NCI-H82 treated with DMSO at 0.1 percent for 48 hours (cell line): ENCODE data around the gene SSBP1.
"Not testable (repeated sequence)": the region's sequence is repeated elsewhere in the genome, so short reads cannot be mapped to it uniquely, and the experiment has no call there.

Source experiments
- DNase-seq: peaks from one replicate; lab custom pipeline; 2025; ENCODE audit not compliant: unreplicated experiment; lab: John Stamatoyannopoulos, UW

The SSBP1 gene, protein sequence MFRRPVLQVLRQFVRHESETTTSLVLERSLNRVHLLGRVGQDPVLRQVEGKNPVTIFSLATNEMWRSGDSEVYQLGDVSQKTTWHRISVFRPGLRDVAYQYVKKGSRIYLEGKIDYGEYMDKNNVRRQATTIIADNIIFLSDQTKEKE

DNA sequence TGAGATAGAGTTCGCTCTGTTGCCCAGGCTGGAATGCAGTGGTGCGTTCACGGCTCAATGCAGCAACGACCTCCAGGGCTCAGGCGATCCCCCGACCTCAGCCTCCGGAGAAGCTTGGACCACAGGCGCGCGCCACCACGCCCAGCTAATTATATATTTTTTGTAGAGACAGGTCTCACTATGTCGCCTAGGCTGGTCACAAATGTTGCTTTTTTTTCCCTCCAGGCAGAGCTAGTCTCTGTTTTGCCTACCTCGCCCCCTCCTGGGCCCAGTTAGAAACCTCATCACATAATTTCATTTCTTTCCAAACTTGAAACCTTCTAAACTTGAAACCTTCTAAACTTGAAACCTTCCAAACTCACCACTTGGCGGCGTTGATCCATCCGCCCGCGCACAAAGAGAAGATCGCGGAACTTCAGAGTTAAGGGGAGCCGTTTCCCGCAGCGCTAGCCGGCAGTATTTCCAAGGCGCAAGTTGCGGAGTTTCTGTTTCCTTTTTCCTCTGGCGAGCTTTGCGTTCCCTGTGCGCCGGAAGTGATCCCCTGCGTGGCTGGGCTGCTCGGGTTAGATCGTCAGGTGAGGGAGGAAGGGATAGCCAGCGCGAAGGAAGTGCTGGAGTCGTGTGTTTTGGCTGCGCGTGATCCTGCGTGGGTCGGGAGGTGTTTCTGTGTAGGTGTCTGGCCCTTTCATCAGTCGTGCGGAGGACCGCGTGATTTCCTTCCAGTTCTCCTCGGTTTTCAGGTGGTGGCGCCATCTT, at the start of gene SSBP1:
Gene SSBP1, plus strand, starts transcription at position 523 of the 756 bp plus-strand sequence. CDS start 809 bp downstream, outside the sequence.
- DNase-seq, result peak; percentile 94

DNA sequence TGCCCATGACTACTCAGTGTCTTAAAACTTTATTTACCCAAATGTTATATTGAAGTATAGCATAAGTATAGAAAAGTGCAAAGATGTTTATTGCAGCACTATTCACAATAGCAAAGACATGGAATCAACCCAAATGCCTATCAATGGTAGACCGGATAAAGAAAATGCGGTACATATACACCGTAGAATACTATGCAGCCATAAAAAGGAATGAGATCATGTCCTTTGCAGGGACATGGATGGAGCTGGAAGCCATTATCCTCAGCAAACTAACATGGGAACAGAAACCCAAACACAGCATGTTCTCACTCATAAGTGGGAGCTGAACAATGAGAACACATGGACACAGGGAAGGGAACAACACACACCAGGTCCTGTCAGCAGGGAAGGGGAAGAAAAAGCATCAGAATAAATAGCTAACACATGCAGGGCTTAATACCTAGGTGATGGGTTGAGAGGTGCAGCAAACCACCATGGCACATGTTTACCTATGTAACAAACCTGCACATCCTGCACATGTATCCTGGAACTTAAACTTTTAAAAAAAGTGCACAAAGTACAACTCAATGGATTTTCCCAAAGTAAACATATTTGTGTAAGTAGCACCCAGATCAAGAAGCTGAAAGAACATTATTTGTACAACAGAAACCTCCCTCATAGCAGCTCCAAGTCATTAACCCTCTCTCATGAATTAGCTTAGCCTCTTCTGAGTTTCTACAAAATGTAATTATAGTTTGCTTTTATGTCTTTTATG, 48.9 kb upstream of the SSBP1 start:
- DNase-seq, result not testable (repeated sequence)

DNA sequence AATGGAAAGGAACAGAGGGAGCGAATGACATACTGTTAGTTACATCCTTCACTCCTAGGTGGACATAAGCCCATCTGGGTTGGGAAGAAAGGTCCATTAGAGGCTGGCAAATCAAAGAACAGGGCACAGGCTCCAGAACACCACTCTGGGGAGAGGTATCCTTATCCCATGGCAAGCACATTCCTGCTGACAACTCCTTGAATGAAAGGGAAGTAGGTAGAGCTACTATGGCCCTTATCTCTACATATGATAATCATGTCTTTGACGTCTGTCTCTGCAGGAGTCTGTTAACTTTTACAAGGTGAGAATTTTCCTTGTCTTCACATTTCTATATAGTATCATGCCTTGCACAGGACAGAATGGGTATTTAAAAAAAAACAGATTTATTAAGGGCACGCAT, 46.6 kb upstream of the SSBP1 start:
- no peak for DNase-seq

DNA sequence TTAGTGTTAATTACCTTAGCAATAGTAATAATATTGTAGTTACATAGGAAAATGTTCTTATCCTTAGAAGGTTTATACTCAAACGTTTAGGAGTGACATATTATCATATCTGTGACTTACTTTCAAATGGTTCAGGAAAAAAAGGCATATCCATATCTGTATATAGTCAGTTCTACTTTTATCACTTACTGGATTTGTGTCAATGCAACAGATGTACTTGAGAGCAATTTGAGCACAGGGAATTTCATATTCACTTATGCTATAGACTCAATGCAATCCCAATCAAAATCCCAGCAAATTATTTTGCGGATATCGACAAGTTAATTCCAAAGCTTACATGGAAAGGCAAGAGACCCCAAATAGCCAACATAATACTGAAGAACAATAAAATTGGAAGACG, 46.2 kb upstream of the SSBP1 start:
- no peak for DNase-seq

DNA sequence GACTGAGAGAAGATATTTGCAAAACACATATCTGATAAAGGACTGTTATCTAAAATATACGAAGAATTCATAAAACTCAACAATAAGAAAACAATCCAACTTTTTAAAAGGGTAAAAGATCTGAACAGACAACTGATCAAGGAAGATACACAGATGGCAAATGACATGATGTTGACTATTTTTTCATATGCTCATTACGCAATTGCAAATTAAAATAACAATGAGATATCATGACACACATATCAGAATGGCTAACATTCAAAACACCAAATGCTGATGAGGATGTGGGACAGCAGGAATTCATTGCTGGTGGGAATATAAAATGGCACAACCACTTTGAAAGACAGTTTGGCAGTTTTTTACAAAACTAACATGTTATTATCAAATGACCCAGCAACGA, 45.1 kb upstream of the SSBP1 start:
- DNase-seq, result no peak

DNA sequence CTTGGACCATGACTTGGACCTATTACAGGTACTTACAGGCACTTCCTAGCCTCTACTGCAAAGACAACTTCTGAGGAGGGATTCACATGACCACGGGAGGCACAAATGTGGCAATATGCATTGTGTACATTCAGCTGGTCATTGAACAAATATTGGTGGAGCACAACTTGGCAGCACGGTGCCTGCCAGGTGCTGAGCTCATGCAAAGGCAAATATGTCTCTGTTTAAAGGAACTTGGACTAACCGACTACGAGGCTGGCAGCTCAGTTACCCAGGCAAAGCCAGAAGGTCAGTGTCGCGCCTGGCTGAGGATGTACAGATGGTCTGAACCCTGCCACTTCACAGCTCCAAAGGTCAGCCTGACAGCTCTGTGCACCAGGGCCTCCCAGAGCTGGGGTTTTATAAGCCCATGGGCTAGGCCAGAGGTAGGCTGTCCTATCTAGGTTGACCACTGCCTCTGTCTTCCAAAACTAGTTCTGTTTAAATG, 42.3 kb upstream of the SSBP1 start:
- no peak for DNase-seq

DNA sequence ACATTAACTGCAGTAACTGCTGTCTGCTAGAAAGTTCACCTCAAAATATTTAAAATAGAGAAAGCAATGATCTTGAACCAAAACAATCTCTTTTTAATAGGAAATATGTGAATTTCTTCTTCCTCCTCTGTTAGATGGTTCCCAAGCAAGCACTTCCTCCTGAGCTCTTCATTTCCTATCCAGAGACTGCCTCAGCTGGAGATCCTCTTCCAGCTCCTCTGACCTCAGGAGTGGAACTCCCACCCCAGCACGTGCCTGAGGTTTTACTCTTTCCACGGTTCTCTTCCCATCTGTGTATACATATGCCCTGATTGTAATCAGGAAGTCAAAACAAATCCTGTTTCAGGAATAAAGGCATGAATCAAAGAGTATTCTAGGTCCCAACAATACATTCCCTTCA, 41.8 kb upstream of the SSBP1 start:
- no peak for DNase-seq

DNA sequence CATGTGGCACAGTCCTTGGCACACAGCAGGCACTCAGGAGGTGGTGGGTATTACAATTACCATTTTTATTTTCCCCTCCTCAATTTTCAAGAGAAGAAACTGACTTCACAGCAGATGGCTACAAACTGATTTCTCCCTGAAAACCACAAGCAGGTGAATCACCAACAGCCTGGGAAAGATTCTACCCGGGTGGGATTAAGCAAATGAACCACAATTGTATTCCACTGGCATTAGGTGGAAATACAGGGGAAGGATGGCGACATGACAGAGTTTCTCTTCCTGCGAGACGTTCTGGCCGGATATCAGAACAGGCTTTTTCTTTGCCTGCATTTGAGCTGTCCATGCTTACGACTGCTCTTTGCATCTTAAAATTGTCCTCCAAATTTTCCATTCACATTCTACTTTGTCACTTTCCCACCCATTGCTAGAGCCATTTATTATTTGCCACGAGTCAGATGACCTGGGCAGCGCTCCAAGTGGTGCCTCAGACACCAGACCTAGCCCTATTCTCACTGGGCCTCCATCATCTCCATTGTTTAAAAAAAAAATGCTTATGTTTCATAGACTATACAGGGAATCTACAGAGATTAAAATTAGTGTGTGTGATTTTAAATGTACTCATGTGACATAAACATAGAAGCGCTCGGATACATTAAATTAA, 40.8 kb upstream of the SSBP1 start:
- DNase-seq, result no peak

DNA sequence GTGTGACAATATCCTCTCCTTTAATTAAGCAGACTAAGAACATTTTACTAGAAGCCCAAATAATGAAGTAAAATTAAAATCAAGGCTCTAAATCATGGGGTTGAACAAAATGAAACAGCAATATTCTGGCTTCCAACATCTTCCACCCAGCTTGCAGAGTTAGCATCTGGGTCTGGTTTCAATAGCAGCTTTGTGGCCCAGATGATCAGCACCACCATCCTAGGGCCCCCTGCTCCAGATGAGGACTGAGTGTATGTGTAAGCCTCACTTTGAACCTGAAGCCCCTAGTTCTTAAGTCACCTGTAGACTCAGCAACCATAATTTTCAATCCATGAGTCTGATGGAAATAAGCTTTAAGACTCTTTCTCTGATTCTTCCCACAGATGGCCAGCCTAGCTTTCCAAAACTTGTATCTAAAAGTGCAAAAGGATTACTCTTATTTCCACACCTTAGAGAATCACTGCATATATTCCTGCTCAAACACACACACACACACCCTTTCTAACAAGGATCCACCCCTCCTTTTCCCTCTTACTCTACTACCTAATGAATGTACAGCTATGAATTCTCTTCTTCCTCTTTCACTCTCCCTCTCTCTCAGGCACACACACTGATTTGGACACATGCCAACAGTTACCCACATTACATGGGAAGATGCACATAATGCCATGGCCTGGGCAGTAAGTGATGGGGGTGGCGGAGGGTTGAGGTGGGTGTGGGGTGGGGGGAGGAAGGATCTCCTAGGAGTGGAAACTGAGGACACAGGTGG, 39.7 kb upstream of the SSBP1 start:
- DNase-seq, result no peak

DNA sequence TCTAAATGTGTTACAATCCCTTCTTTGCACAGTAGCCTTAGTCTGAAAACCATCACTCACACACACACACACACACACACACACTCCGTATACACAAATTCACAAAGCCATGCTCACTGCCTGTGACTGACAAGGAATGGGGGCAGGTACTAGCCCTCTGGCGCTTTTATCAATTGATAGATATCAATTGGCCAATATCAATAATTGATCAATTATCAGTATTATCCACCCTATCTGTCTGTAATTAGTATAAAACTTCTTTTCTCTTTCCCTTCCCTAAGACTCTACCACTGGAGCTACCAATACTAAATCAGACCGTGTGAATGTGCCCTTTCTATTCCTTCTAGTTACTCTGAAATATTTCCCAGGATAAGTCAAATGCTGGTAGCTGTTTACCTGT, 38.3 kb upstream of the SSBP1 start:
- DNase-seq, result no peak

DNA sequence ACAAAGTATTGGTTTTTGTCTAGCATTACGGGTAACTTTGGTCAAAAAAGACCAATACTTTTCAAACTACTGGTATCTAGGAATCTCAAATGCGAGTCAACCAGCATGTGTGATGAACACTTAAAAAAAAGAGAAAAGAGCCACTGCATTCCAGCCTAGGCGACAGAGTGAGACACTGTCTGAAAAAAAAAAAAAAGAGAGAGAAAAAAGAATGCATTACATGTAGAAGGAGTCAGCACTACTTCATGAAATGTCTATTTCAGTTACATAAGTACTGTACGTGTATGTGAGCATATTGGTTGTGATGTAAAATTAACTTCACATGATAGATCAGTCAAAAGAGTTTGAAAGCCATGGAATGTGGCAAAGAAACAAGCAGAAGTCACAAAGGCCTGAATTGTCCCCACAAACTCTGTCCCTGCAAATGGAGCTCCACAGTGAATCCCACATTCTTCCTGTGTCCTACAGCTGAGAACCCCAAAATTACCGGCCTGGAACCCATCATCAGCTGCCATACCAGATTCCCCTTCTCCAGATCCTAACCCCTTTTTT, 37.8 kb upstream of the SSBP1 start:
- DNase-seq, result no peak

DNA sequence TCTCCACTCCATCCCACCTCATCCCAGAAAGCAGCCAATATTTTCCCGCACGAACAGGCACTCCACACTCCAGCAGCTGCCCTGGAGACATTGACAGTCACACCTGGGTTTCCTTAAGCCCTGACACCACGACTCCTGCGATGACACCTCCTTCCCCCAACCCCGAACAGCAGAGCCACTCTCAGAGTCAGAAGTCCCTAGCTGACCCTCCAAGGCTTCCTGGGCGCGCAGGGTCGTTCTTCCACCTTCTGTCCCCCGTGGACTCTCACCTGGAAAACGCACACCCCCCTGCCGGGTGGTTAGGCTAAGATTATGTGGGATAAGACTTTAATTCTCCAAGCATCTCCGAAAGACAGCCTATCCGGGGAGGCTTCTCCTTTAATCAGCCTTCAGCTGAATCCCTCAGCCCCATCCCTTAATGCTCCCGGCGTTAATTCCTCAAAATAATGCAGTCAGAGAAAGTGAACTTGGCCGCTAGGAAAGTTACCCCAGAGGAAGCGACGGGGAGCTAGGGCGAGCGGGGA, 37.2 kb upstream of the SSBP1 start:
- DNase-seq, result peak; percentile 50

DNA sequence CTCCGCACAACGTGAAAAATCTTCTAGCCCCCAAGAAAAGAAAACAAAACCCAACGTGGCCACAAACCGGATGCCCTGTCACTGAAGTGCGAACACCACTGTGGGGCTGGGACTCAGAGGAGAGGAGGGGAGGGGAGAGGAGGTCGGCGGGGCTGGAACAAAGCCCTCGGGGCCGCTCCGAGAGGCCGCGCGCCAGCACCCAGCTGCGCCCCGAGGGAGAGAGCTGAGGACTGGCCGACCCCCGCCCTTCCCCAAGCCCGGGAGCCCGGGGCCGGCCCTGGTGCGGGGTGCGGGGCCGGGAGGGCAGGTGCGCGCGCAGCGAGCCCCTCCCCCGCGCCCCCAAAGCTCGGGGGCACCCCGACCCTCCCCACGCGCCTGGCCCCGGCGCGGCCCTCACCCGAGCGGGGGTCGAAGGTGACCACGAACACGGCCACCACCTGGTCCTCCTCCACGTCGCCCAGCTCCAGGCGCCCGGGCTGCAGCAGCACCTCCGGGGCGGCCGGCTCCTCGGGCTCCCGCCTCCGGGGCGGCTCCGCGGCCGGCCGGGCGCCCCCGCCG, 36.6 kb upstream of the SSBP1 start:
- DNase-seq, result no peak

DNA sequence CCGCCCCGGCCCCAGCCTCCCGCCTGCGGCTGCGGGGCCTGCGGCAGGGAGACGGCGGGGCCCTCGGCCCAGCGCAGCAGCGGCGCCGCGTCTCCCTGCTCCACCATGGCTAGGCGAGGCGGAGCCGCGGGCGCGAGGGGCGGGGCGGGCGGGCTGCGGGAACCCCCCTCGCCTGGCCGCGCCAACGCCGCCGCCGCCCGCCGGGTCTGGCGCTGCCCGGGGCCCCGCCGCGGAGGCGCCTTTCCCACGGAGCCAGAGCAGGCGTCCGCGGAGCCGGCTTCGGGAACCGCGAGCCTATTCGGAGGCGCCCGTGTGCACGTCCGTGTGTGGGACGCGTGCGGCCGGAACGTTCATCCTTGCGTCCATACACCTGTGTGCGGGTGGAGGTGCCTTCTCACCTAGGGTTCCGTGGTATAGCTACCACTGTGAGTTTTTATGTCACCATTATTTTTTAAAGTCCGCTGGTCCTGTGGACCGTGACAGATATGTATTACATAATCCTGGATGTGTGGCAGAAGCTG, 36.1 kb upstream of the SSBP1 start, which contains the start of gene DENND11:
Gene DENND11, minus strand, starts transcription at position 120 of the 521 bp plus-strand sequence. Its CDS starts 13 bp downstream, at position 107.
- DNase-seq, result no peak

DNA sequence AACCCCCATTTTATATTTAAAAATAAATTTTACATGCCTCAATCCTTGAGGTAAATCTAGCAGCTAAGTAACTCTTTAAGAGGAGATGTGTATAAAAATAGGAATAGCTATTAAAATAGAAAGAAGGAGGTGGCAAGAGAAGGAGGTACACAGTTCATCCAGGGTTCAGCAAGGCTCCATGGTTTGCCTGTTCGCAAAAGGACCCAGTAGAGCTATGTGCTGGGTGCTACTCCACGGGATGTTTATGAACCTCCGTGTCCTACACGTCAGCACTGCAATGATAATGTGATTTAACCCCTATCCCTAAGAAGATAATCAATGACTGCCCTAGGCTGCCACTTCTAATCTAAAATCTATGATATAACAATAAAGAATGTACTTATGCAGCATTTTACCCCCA, 35.3 kb upstream of the SSBP1 start:
- no peak for DNase-seq

DNA sequence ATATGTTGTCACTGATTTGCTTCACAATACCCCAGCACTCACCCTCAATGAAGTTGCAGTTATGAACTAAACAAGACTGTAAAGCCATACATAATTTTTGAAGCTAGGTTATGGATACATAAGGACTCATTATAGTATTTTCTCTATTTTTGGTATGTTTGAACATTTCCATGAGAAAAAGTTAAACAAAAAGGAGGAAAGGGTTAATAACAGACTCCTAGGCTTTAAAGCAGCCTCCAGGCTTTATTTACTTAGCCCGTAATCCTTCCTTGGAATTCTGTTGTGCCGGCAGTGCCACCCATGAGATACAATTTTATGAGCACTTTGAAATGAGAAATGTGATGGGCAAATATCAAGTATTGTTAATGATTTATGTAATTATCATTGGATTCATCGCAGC, 34.0 kb upstream of the SSBP1 start:
- no peak for DNase-seq

DNA sequence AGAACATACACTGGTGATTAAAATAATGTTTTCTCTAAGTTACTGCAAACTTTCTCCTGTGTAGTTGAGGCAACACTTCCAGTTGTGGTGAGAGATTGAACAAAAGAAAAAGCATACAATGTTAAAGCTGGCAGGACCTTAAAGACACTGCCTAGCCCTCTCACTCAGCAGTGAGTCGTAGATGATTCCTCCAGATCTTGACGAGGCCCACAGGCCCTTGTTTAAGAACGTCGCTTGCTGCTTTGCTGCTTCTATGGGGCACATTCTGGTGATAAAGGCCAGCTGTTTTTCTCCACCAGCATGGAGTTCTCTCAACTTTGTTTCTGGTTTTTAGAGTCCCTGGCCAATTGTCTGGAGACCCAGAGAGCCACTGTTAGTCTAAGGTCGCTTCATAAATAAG, 33.4 kb upstream of the SSBP1 start:
- no peak for DNase-seq

DNA sequence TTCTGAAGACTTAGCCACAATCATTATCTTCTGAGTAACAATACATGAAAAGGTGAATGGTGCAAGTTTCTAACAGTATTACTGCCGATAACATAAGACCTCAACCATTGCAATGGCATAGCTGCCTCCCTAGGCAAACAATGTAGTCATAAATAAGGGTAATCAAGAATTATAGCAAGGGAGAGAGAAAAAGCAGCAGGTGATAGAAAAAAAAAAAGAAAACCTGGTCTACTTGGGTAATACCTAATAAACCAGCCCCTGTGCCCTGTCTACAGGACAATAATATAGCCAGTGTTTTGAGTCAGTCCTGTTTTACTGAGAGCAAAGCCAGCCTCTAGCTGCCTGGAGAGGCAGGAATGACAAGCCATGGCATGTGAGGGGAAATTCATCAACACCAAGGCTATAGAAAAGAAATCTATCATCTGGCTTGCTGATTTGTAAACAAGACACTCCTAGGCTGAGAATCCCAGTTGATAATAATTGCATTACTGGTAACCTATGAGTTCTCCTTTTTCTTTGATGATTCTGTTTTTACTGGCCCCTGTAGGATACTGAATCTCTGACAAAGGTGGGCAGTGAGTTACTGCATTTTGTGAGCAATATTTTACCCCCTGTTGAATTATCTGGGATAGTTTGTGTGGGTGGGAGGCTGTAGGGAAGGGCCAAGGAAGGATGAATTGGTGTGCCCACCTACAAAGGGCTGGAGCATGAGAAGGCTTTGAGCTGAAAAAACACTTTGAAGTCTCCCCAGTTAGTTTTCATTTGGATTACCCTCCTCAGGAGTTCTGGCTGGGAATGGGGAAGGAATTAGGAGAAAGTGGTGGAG, 31.7 kb upstream of the SSBP1 start:
- no peak for DNase-seq

DNA sequence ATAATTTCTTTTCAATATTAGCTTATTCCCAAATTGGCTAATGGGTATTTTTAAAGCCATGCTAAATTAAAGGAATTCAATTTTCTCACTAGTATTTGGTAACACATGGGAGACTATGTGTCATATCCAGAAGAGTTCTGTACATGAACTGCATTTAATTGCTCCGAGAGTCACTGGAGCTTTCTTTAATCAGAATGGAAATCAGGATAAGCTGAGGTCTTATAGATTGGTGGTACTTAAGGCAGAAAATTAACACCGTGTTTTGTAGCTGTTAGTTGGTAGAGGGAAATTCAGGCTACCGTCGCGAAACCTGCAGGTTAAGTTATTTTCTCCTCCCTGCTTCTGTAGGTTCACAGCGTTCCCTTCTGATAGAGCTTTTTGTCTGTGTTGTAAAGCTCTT, 29.8 kb upstream of the SSBP1 start, which contains the start of gene WEE2:
Gene WEE2, plus strand, starts transcription at position 3 of the 400 bp plus-strand sequence. CDS start 406 bp downstream, outside the sequence.
- DNase-seq, result no peak
